ENCODE data around the gene DCUN1D3.

- TF ChIP-seq BACH2 (CRISPR knock-in tag; IDR thresholded peaks at IDR 0.05; ENCODE audit: borderline replicate concordance) (no peak), ZFP3 (CRISPR knock-in tag; IDR thresholded peaks at IDR 0.05) (no peak), TSHZ2 (CRISPR knock-in tag; IDR thresholded peaks at IDR 0.05) (no peak), CSRNP3 (CRISPR knock-in tag; IDR thresholded peaks at IDR 0.05) (no peak), TOX (CRISPR knock-in tag; IDR thresholded peaks at IDR 0.05; ENCODE audit: borderline replicate concordance) (no peak), PATZ1 (CRISPR knock-in tag; IDR thresholded peaks at IDR 0.05; ENCODE audit: borderline replicate concordance) (no peak), ZFP30 (CRISPR knock-in tag; IDR thresholded peaks at IDR 0.05) (no peak)
Observed at GRCh38 chr16:20910781-20911321, 10.7 kb upstream of the DCUN1D3 start.

Measured in SK-N-SH treated with all-trans-retinoic acid at 6 μM for 48 hours (cell line).